Endothelial cell of umbilical vein (primary cell): ENCODE results near the gene ZBTB12. TPM values are rescaled to one million over a fixed set of nuclear protein-coding genes. Genes with fewer than 3 reads are reported as not detected.

Experiments
- BruUV-seq: library from RNA; stranded (reverse); fragments of 400-500 nt; replicated peaks from 2 replicates; lab custom pipeline; 2021; lab: Mats Ljungman, UMichigan
- CTCF ChIA-PET: fragments of 300-600, 350-600 bp; sonication (Branson Sonifier 250); formaldehyde crosslinking; loops from one replicate; lab custom pipeline; 2021; ENCODE audit warnings: antibody characterized with exemption, inconsistent platforms; lab: Charles Lee
- POLR2A ChIA-PET: fragments of 300-600, 350-600 bp; sonication (Branson Sonifier 250); formaldehyde crosslinking; loops from one replicate; lab custom pipeline; 2021; ENCODE audit warnings: antibody characterized with exemption, inconsistent platforms; lab: Charles Lee
- DNase-seq: peaks from one replicate; pipeline ENCODE4 v3.0.0-alpha.2; 2011; ENCODE audit warnings: low read depth, low spot score
- FAIRE-seq: peaks from 2 replicates; lab custom pipeline; 2011; peaks lifted over from hg19 to GRCh38; lab: Jason Lieb, UNC
- H2AFZ ChIP-seq: 2 replicates; pipeline ENCODE4 v1.6.0; 2012; ENCODE audit warnings: low read depth, low read length, control low read depth, inconsistent platforms
- H3K27ac ChIP-seq: 2 replicates; pipeline ENCODE4 v1.5.1; 2011; ENCODE audit warnings: low read depth, mild to moderate bottlenecking, control low read depth, low read length, moderate library complexity; ENCODE audit not compliant: insufficient read depth
- H3K27me3 ChIP-seq, 2 experiments: 2 replicates each; pipeline versions ENCODE4 v1.6.0 to v1.6.1; 2011; ENCODE audit warnings: low read length in 2 of 2, mixed read lengths in 1 of 2; ENCODE audit not compliant: control insufficient read depth in 2 of 2, insufficient read depth in 2 of 2
- H3K36me3 ChIP-seq, 2 experiments: 2 replicates in 1 of 2; 3 replicates in 1 of 2; pipeline ENCODE4 v1.5.1; 2011; ENCODE audit warnings: low read length in 2 of 2, mild to moderate bottlenecking in 1 of 2, moderate library complexity in 1 of 2; ENCODE audit not compliant: control insufficient read depth in 2 of 2, insufficient read depth in 2 of 2; ENCODE audit errors: extremely low read depth in 1 of 2
- H3K4me1 ChIP-seq: 3 replicates; pipeline ENCODE4 v1.5.1; 2011; ENCODE audit warnings: mild to moderate bottlenecking, low read length; ENCODE audit not compliant: control insufficient read depth, insufficient read depth; ENCODE audit errors: extremely low read depth
- H3K4me2 ChIP-seq: 2 replicates; pipeline ENCODE4 v1.6.1; 2011; ENCODE audit warnings: low read length, control low read depth, mixed read lengths; ENCODE audit not compliant: insufficient read depth
- H3K4me3 ChIP-seq, 3 experiments: fragments of 200-600 bp in 1 of 3; sonication (generic), shearing (Covaris generic) in 1 of 3; replicated peaks in 1 of 3; 2 replicates each; pipeline ENCODE4 v1.5.1; 2011 to 2016; ENCODE audit warnings: control low read depth in 3 of 3, low read length in 3 of 3, mild to moderate bottlenecking in 2 of 3, inconsistent platforms in 1 of 3, low read depth in 1 of 3, moderate library complexity in 1 of 3; ENCODE audit not compliant: insufficient read depth in 1 of 3
- H3K79me2 ChIP-seq: 2 replicates; pipeline ENCODE4 v1.6.0; 2012; ENCODE audit warnings: low read length, inconsistent platforms; ENCODE audit not compliant: control insufficient read depth, insufficient read depth
- H3K9ac ChIP-seq: replicated peaks from 2 replicates; pipeline ENCODE3; 2011; ENCODE audit warnings: low read length, control low read depth; ENCODE audit not compliant: insufficient read depth; ENCODE audit errors: extremely low read depth
- H3K9me1 ChIP-seq: replicated peaks from 3 replicates; pipeline ENCODE4 v1.6.0; 2011; ENCODE audit warnings: mild to moderate bottlenecking, low read length; ENCODE audit not compliant: control insufficient read depth, insufficient read depth; ENCODE audit errors: extremely low read depth
- H3K9me3 ChIP-seq: replicated peaks from 2 replicates; pipeline ENCODE4 v1.5.1; 2012; ENCODE audit warnings: low read length, inconsistent platforms; ENCODE audit not compliant: control insufficient read depth, insufficient read depth
- H4K20me1 ChIP-seq: replicated peaks from 2 replicates; pipeline ENCODE3; 2011; ENCODE audit warnings: mild to moderate bottlenecking, low read length; ENCODE audit not compliant: control insufficient read depth, insufficient read depth; ENCODE audit errors: extremely low read depth
- EZH2 ChIP-seq: IDR thresholded peaks from 2 replicates; pipeline ENCODE4 v1.6.1; 2012; ENCODE audit warnings: borderline replicate concordance, low read depth, mild to moderate bottlenecking, moderate library complexity, low read length, inconsistent platforms; ENCODE audit not compliant: severe bottlenecking
- FOS ChIP-seq: IDR thresholded peaks from 2 replicates; pipeline ENCODE4 v1.6.1; 2011; ENCODE audit warnings: mild to moderate bottlenecking, low read length, moderate library complexity, borderline replicate concordance; ENCODE audit not compliant: insufficient read depth
- GATA2 ChIP-seq: IDR thresholded peaks from 2 replicates; pipeline ENCODE4 v1.7.0; 2011; ENCODE audit warnings: low read depth, mild to moderate bottlenecking, moderate library complexity, mixed read lengths, low read length; ENCODE audit not compliant: insufficient read length, insufficient read depth
- JUN ChIP-seq: IDR thresholded peaks from 2 replicates; pipeline ENCODE4 v1.6.1; 2011; ENCODE audit warnings: borderline replicate concordance, low read depth; ENCODE audit not compliant: insufficient read length, insufficient read depth
- MAX ChIP-seq: IDR thresholded peaks from 2 replicates; pipeline ENCODE4 v1.6.1; 2011; ENCODE audit not compliant: insufficient read depth, insufficient read length
- MYC ChIP-seq: IDR thresholded peaks from one replicate; pipeline ENCODE4 v1.6.1; 2011; ENCODE audit warnings: mild to moderate bottlenecking, low read depth, low read length
- POLR2A ChIP-seq: IDR thresholded peaks from 2 replicates; pipeline ENCODE4 v1.6.1; 2012; ENCODE audit warnings: low read depth, mild to moderate bottlenecking, control low read depth, low read length
- POLR2AphosphoS5 ChIP-seq: IDR thresholded peaks from 2 replicates; pipeline ENCODE4 v1.6.1; 2012; ENCODE audit warnings: low read depth, mild to moderate bottlenecking, control low read depth, low read length, moderate library complexity; ENCODE audit not compliant: insufficient read depth
- dilution Hi-C: fragments of 300-500 bp; cut with MboI; formaldehyde crosslinking; loops from one replicate; pipeline ENCODE4 v1.15.0; 2019; ENCODE audit warnings: low sequenced_read_pairs; ENCODE audit not compliant: extremely low pct_ligation_motif_present
- intact Hi-C: fragments of 100-400 bp; cut with micrococcal nuclease; formaldehyde crosslinking; loops from one replicate; pipeline ENCODE4 v1.10.0; 2022
- polyA plus RNA-seq, 4 experiments: library from polyadenylated mRNA; depleted of rRNA in 3 of 4; stranded (reverse) in 3 of 4; unstranded in 1 of 4; fragments of >200 nt; gene quantifications; 2 replicates each; pipeline versions ENCODE4 v1.2.1 to v1.2.3, GENCODE V29; 2011 to 2012; ENCODE audit warnings: missing spikeins in 1 of 4
- small RNA-seq: library from RNA; depleted of rRNA; stranded (forward); fragments of <200 nt; gene quantifications from one replicate; pipeline ENCODE3, GENCODE V24; 2012; ENCODE audit warnings: low replicate concordance, low read depth; ENCODE audit not compliant: insufficient read depth, insufficient read length
- total RNA-seq: library from RNA; stranded (reverse); gene quantifications from 2 replicates; pipeline ENCODE4 v1.2.3, GENCODE V29; 2021
- TF ChIP-seq, protein P1 (sequence below), 2 donors: IDR thresholded peaks; 1 replicate in 1 of 2; 2 replicates in 1 of 2; pipeline ENCODE4 v1.5.1; 2011; ENCODE audit warnings: low read length in 2 of 2, mild to moderate bottlenecking in 2 of 2, moderate library complexity in 2 of 2, control low read depth in 1 of 2, inconsistent platforms in 1 of 2, low read depth in 1 of 2; ENCODE audit not compliant: insufficient read depth in 1 of 2; ENCODE audit errors: extremely low read depth in 1 of 2

The ZBTB12 gene
- total and polyA plus RNA-seq, 2 donors (not counting 3 experiments of a cell fraction or from before 2014, with no cell fraction given) = 2.9 to 4.9 TPM

- no peak overlapping the region for H3K4me2 ChIP-seq
- no peak overlapping the region for H3K9ac ChIP-seq
- no peak overlapping the region for H2AFZ ChIP-seq
- dilution Hi-C loops (no loop called here), intact Hi-C loops (no loop called here)
- no peaks in the 10 kb centered on the region for H4K20me1 ChIP-seq
- BruUV-seq = no TSS peak
- CTCF ChIA-PET = no interaction called here
- TF ChIP-seq GATA2 (no peak), MYC (no peak), JUN (no peak), POLR2AphosphoS5 (no peak), FOS (no peak), MAX (no peak), POLR2A (no peak), EZH2 (no peak)
- TF ChIP-seq, protein P1, sequence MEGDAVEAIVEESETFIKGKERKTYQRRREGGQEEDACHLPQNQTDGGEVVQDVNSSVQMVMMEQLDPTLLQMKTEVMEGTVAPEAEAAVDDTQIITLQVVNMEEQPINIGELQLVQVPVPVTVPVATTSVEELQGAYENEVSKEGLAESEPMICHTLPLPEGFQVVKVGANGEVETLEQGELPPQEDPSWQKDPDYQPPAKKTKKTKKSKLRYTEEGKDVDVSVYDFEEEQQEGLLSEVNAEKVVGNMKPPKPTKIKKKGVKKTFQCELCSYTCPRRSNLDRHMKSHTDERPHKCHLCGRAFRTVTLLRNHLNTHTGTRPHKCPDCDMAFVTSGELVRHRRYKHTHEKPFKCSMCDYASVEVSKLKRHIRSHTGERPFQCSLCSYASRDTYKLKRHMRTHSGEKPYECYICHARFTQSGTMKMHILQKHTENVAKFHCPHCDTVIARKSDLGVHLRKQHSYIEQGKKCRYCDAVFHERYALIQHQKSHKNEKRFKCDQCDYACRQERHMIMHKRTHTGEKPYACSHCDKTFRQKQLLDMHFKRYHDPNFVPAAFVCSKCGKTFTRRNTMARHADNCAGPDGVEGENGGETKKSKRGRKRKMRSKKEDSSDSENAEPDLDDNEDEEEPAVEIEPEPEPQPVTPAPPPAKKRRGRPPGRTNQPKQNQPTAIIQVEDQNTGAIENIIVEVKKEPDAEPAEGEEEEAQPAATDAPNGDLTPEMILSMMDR (IDR thresholded peaks at IDR 0.05; ENCODE audit: extremely low read depth in 1 of 2, insufficient read depth in 1 of 2, low read depth in 1 of 2, low read length in 2 of 2) = no peak
- H3K36me3 ChIP-seq = no peaks in the 10 kb centered on the region
- H3K27me3 ChIP-seq = no peaks in the 10 kb centered on the region
- FAIRE-seq (no peak), DNase-seq (no peak)
- H3K4me3 ChIP-seq = no peak overlapping the region
- H3K9me1 ChIP-seq = no peaks in the 10 kb centered on the region
- no peaks in the 10 kb centered on the region for H3K79me2 ChIP-seq
- no peak overlapping the region for H3K27ac ChIP-seq
- no peaks in the 10 kb centered on the region for H3K9me3 ChIP-seq
- POLR2A ChIA-PET = no interaction called here
- H3K4me1 ChIP-seq = no peaks in the 10 kb centered on the region
Measured at GRCh38 chr6:31850765-31851484, 51.0 kb downstream of the ZBTB12 start.

Small RNA genes within 50 kb of the gene (small RNA-seq; reads per million reads assigned to genes)
- gene AL645922.1 = not detected

Other genes starting within 250 kb of the ZBTB12 start
Only the 30 nearest of the 37 such genes appear.
- 5.2 and 8.2 TPM in 2 replicates for gene LY6G5C, start 221.0 kb downstream of the ZBTB12 start, total RNA-seq
- gene LY6G5C, start 221.0 kb downstream of the ZBTB12 start, polyA plus RNA-seq = 11.4 and 11.8 TPM in 2 replicates
- gene ABHD16A, start 198.8 kb downstream of the ZBTB12 start, total RNA-seq = 41.3 and 48.9 TPM in 2 replicates
- 60.1 and 60.3 TPM in 2 replicates for gene ABHD16A, start 198.8 kb downstream of the ZBTB12 start, polyA plus RNA-seq
- gene LY6G6F, start 195.2 kb downstream of the ZBTB12 start, total RNA-seq = not detected in 2 replicates
- gene LY6G6F, start 195.2 kb downstream of the ZBTB12 start, polyA plus RNA-seq = not detected in 2 replicates
- not detected in 2 replicates for gene LY6G6D, start 186.7 kb downstream of the ZBTB12 start, total RNA-seq
- not detected in 2 replicates for gene LY6G6D, start 186.7 kb downstream of the ZBTB12 start, polyA plus RNA-seq
- 0.35 TPM in 1 of 2 replicates, not detected in the other for gene LY6G6C, start 180.3 kb downstream of the ZBTB12 start, total RNA-seq
- gene LY6G6C, start 180.3 kb downstream of the ZBTB12 start, polyA plus RNA-seq = 0.33 and 0.41 TPM in 2 replicates
- gene MPIG6B, start 178.7 kb downstream of the ZBTB12 start, total RNA-seq = not detected in 2 replicates
- gene MPIG6B, start 178.7 kb downstream of the ZBTB12 start, polyA plus RNA-seq = not detected in 2 replicates
- 109 and 116 TPM in 2 replicates for gene DDAH2, start 172.8 kb downstream of the ZBTB12 start, total RNA-seq
- 168 and 176 TPM in 2 replicates for gene DDAH2, start 172.8 kb downstream of the ZBTB12 start, polyA plus RNA-seq
- 535 and 543 TPM in 2 replicates for gene CLIC1, start 165.6 kb downstream of the ZBTB12 start, total RNA-seq
- 569 and 578 TPM in 2 replicates for gene CLIC1, start 165.6 kb downstream of the ZBTB12 start, polyA plus RNA-seq
- gene MSH5, start 162.1 kb downstream of the ZBTB12 start, total RNA-seq = 43.2 and 43.8 TPM in 2 replicates
- gene MSH5, start 162.1 kb downstream of the ZBTB12 start, polyA plus RNA-seq = 24.5 and 27.1 TPM in 2 replicates
- 9.4 and 11.7 TPM in 2 replicates for gene SAPCD1, start 139.4 kb downstream of the ZBTB12 start, total RNA-seq
- 1.6 and 3.0 TPM in 2 replicates for gene SAPCD1, start 139.4 kb downstream of the ZBTB12 start, polyA plus RNA-seq
- gene VWA7, start 124.8 kb downstream of the ZBTB12 start, total RNA-seq = 0.25 and 0.51 TPM in 2 replicates
- gene VWA7, start 124.8 kb downstream of the ZBTB12 start, polyA plus RNA-seq = 0.11 and 0.21 TPM in 2 replicates
- gene VARS1, start 106.3 kb downstream of the ZBTB12 start, total RNA-seq = 121 and 125 TPM in 2 replicates
- gene VARS1, start 106.3 kb downstream of the ZBTB12 start, polyA plus RNA-seq = 36.5 and 37.4 TPM in 2 replicates
- gene LSM2, start 95.1 kb downstream of the ZBTB12 start, total RNA-seq = 78.1 and 78.6 TPM in 2 replicates
- 86.0 and 95.5 TPM in 2 replicates for gene LSM2, start 95.1 kb downstream of the ZBTB12 start, polyA plus RNA-seq
- 0.74 and 0.77 TPM in 2 replicates for gene HSPA1L, start 86.8 kb downstream of the ZBTB12 start, total RNA-seq
- 0.32 and 0.35 TPM in 2 replicates for gene HSPA1L, start 86.8 kb downstream of the ZBTB12 start, polyA plus RNA-seq
- 55.6 and 58.3 TPM in 2 replicates for gene HSPA1A, start 86.5 kb downstream of the ZBTB12 start, total RNA-seq
- 56.0 and 57.2 TPM in 2 replicates for gene HSPA1A, start 86.5 kb downstream of the ZBTB12 start, polyA plus RNA-seq
- gene HSPA1B, start 74.3 kb downstream of the ZBTB12 start, total RNA-seq = 49.3 and 54.0 TPM in 2 replicates
- 27.1 and 31.7 TPM in 2 replicates for gene HSPA1B, start 74.3 kb downstream of the ZBTB12 start, polyA plus RNA-seq
- 61.3 and 62.8 TPM in 2 replicates for gene NEU1, start 39.3 kb downstream of the ZBTB12 start, total RNA-seq
- 111 and 115 TPM in 2 replicates for gene NEU1, start 39.3 kb downstream of the ZBTB12 start, polyA plus RNA-seq
- gene SLC44A4, start 23.1 kb downstream of the ZBTB12 start, total RNA-seq = 0.12 and 0.84 TPM in 2 replicates
- gene SLC44A4, start 23.1 kb downstream of the ZBTB12 start, polyA plus RNA-seq = 0.75 and 1.1 TPM in 2 replicates
- gene EHMT2, start 4.4 kb downstream of the ZBTB12 start, total RNA-seq = 53.7 and 54.3 TPM in 2 replicates
- gene EHMT2, start 4.4 kb downstream of the ZBTB12 start, polyA plus RNA-seq = 53.3 and 56.4 TPM in 2 replicates
- gene C2, start 25.6 kb upstream of the ZBTB12 start, total RNA-seq = 0.60 TPM in 1 of 2 replicates, not detected in the other
- gene C2, start 25.6 kb upstream of the ZBTB12 start, polyA plus RNA-seq = not detected in 2 replicates
- 0.51 and 1.5 TPM in 2 replicates for gene CFB, start 44.0 kb upstream of the ZBTB12 start, total RNA-seq
- 0.87 and 1.0 TPM in 2 replicates for gene CFB, start 44.0 kb upstream of the ZBTB12 start, polyA plus RNA-seq
- 68.5 and 71.3 TPM in 2 replicates for gene NELFE, start 56.9 kb upstream of the ZBTB12 start, total RNA-seq
- 50.5 and 55.8 TPM in 2 replicates for gene NELFE, start 56.9 kb upstream of the ZBTB12 start, polyA plus RNA-seq
- 67.8 and 76.7 TPM in 2 replicates for gene SKIC2, start 57.1 kb upstream of the ZBTB12 start, total RNA-seq
- gene SKIC2, start 57.1 kb upstream of the ZBTB12 start, polyA plus RNA-seq = 52.8 and 55.8 TPM in 2 replicates
- gene DXO, start 70.1 kb upstream of the ZBTB12 start, total RNA-seq = 18.0 and 20.7 TPM in 2 replicates
- gene DXO, start 70.1 kb upstream of the ZBTB12 start, polyA plus RNA-seq = 34.9 and 37.7 TPM in 2 replicates
- gene C4A, start 80.0 kb upstream of the ZBTB12 start, total RNA-seq = 4.1 and 5.2 TPM in 2 replicates
- gene C4A, start 80.0 kb upstream of the ZBTB12 start, polyA plus RNA-seq = 4.4 and 5.7 TPM in 2 replicates
- 6.3 and 6.5 TPM in 2 replicates for gene C4B, start 112.7 kb upstream of the ZBTB12 start, total RNA-seq
- 2.9 and 4.4 TPM in 2 replicates for gene C4B, start 112.7 kb upstream of the ZBTB12 start, polyA plus RNA-seq
- gene CYP21A2, start 136.3 kb upstream of the ZBTB12 start, total RNA-seq = 0.22 and 0.32 TPM in 2 replicates
- 0.06 and 0.46 TPM in 2 replicates for gene CYP21A2, start 136.3 kb upstream of the ZBTB12 start, polyA plus RNA-seq
- gene TNXB, start 207.3 kb upstream of the ZBTB12 start, total RNA-seq = 2.7 and 3.2 TPM in 2 replicates
- gene TNXB, start 207.3 kb upstream of the ZBTB12 start, polyA plus RNA-seq = 0.24 and 0.47 TPM in 2 replicates
- gene ATF6B, start 226.2 kb upstream of the ZBTB12 start, total RNA-seq = 102 and 106 TPM in 2 replicates
- gene ATF6B, start 226.2 kb upstream of the ZBTB12 start, polyA plus RNA-seq = 113 and 115 TPM in 2 replicates
- 5.2 and 6.0 TPM in 2 replicates for gene FKBPL, start 228.2 kb upstream of the ZBTB12 start, total RNA-seq
- gene FKBPL, start 228.2 kb upstream of the ZBTB12 start, polyA plus RNA-seq = 3.4 and 3.5 TPM in 2 replicates